HL-60/S4 (cell line): ENCODE measurements around the gene PRTFDC1.
"Not testable (repeated sequence)": the region's sequence is repeated elsewhere in the genome, so short reads cannot be mapped to it uniquely, and the experiment has no call there.

ENCODE experiments used
- in situ Hi-C: fragments of 300-500 bp; cut with MboI; formaldehyde crosslinking; loops from 2 replicates; pipeline ENCODE4 v1.14.3; 2022; ENCODE audit warnings: low sequenced_read_pairs

PRTFDC1 gene

GRCh38 chr10:24935504-24936292 lies 16.7 kb downstream of the PRTFDC1 start:
- in situ Hi-C loops: no loop called here

DNA sequence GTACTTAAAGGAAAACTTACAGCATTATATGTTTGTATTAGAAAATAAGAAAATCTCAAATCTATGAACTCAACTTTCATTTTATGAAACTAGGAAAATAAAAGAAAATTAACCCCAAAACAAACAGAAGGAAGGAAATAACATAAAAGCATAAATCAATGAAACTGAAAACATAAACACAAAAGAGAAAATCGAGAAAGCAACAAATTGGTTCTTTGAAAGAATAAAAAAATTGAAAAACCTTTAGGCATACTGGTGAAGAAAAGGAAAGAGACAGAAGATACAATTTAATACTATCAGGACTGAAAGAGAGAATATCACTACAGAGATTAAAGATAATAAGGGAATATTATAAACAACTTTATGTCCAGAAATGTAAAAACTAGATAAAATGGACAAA lies 21.2 kb downstream of the PRTFDC1 start:
- in situ Hi-C loops: no loop called here

GRCh38 chr10:24930427-24930826 lies 22.0 kb downstream of the PRTFDC1 start:
- in situ Hi-C loops: no loop called here

DNA sequence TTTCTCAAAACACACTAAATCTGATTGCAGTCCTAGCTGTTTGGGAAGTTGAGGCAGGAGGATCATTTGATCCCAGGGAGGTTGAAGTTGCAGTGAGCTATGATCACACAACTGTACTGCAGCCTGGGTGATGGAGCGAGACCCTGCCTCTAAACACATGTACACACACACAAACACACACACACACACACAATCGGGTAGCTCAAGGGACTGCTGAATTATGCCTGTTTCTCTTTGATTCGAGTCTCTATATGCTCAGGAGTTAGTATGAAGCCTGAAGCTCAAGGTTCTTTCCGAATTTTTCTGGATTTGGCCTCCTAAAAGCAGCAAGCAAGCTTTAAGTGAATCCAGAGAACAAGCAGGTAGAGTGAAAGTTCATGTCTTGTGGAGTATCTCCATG lies 22.5 kb downstream of the PRTFDC1 start:
- in situ Hi-C loops: no loop called here

- in situ Hi-C loops: no loop called here
These were observed 23.3 kb downstream of the PRTFDC1 start for GRCh38 chr10:24929056-24929544.

DNA sequence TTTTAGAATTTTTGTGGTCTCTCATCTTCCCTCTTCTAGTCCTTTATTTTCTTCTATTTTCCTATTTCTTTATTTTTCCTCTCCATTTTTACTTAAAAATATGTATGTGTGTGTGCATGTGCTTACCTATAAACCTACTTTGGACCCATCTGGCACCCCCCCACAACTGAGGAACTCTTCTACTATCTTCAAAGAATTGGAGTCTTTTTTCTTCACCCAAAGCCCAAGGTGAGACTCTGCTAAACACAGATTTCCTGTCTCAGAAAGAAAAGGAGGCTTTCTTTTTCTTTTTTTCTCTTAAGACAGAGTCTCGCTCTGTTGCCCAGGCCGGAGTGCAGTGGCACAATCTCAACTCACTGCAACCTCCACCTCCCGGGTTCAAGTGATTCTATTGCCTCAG lies 24.2 kb downstream of the PRTFDC1 start:
- in situ Hi-C loops: no loop called here

DNA sequence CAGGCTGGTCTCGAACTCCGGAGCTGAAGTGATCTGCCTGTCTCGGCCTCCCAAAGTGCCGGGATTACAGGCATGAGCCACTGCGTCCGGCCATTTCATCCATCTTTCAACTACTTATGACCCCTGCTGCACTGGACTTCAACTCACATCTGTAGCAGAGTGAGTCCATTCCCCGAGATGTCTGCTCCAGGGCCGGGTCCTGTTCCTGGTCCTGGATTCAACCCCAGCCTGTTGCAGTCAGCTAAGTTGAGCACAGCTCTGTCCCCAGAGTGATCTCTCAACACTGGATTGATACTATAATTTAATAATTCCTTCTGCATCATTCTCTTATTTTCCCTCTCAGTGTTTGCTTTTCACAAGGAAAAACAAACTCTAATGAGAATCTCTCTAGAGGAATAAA lies 25.8 kb downstream of the PRTFDC1 start:
- in situ Hi-C loops: no loop called here

DNA sequence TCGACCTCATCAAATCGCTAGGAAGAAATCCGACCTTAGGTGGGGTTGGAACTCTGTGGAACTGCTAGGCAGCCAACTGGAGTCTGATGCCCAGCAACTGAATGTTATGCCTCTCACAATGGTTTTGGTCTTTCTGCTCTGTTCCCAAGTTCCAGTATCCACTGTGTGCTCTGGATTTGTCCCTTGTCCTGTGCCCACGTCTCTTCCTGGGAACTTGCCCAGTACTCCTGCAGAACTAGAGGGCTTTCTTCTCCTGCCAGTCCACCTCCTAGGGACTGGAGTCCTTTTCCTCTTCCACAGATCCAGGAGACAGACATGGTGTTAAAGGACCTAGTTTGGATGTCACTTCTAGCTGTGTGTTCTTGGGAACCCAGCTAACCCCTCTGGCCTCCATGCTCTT lies 26.6 kb downstream of the PRTFDC1 start:
- in situ Hi-C loops: no loop called here

- in situ Hi-C loops: not testable (repeated sequence)
These were observed 27.9 kb downstream of the PRTFDC1 start for GRCh38 chr10:24924483-24924882.

GRCh38 chr10:24922222-24922868 lies 30.1 kb downstream of the PRTFDC1 start:
- in situ Hi-C loops: not testable (repeated sequence)

DNA sequence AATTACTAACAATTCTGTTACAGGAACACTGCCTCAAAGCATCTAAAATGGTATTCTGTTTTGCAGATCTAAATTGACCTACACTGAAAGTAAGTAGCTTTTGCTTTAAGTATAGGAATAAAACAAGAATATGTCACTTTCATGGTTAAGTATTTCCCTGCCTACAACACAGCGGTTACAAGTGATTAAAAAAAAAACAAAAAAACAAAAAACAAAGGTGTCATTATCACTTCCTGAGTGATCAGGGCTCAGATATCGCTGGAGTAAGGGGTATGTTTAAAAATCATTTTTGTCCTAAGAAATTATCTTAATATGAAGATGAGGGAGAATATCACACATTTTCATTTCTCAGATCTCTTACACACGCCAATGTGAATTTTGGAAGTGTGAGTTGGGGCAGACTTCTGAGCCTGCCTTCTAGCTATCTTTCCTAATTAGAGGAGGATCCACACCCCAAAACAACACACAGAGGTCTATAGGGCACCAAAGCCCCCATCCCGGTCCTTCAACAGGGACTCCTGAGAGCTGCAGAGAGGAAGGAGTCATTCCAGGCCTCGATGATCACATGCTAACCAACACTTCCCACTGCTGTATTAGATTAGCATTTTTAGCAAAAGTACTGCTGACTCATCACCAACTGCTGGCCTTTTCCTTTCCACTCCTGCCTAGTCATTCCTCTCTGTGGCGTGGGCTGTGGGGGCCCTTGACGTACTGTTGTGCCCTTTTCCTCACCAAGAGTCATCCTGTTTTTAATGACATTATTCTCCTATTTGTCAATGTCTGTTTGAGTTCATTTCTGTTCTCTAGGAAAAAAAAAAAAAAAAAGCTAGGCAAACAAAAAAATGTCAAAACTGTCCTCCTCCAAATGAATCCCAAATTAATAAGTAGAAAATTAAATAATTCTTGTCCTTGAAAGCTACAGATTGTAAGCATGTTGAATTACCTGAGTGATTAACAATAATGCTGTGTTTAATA lies 31.2 kb downstream of the PRTFDC1 start:
- in situ Hi-C loops: no loop called here

DNA sequence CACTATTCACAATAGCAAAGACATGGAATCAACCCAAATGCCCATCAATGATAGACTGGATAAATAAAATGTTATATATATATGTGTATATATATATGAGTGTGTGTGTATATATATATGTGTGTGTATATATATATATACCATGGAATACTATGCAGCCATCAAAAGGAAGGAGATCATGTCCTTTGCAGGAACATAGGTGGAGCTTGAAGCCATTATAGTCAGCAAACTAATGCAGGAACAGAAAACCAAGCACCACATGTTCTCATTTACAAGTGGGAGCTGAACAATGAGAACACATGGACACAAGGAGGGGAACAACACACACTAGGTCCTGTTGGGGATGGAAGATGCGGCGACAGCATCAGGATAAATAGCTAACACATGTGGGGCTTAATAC lies 32.2 kb downstream of the PRTFDC1 start:
- in situ Hi-C loops: not testable (repeated sequence)

DNA sequence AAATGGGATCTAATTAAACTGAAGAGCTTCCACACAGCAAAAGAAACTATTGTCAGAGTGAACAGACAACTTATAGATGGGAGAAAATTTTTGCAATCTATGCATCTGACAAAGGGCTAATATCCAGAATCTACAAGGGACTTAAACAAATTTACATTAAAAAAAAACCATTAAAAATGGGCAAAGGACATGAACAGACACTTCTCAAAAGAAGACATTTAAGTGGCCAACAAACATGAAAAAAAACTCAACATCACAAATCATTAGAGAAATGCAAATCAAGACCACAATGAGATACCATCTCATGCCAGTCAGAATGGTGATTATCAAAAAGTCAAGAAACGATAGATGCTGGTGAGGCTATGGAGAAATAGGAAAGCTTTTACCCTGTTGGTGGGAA lies 32.8 kb downstream of the PRTFDC1 start:
- in situ Hi-C loops: not testable (repeated sequence)

DNA sequence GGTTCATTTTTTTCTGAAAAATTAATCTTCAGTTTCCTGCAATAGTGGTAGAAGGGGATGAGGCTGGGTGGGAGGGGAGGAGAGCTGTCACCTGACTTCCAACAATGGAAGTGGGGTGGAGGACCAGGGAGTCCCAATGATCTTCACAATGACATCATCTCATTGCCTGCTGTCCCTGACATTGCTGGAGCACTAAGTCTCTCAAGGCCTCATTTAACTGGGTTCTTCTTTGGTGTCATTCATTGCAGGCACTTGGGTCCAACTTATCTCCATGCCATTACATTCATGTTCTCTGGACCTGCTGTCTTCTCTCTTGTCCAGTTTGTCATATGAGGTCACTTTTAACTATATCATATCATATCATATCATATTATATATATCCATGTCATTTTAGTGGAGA lies 34.4 kb downstream of the PRTFDC1 start:
- in situ Hi-C loops: no loop called here

GRCh38 chr10:24917493-24917892 lies 34.9 kb downstream of the PRTFDC1 start:
- in situ Hi-C loops: no loop called here

DNA sequence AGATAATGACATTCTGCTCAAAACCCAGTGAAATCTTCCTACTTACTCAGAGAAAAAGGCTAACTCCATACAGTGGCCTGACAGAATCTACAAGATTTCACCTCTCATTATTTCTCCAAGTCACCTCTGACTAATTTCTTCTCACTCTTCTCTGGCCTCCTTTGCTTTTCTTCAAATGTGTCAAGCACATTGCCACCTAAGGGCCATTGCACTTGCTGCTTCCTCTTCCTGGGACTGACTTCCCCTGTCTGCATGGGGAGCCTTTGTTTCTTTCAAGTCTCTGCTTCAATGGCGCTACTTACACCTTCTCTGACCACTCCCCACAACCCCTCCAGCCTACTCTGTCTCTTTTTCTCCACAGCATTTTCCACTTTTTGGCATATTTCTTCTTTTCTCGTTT lies 36.0 kb downstream of the PRTFDC1 start:
- in situ Hi-C loops: no loop called here

DNA sequence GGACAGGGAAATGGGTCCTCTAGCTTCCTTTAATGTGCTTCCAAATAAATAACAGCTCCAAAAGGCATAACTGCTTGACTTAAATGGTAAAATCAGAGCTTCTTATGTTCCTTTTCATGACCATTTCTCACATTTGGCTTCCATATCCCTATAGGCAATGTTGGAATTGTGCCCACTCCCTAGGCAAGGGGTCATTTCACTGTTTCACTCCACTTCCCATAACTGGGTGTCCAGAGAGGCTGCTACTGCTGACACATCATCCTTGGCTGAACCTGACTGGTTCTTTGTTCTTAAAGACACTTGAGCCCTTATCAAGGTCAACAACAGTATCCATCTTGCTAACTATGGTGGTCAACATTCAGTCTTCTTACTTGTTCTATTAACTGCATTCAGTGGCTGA lies 37.1 kb downstream of the PRTFDC1 start:
- in situ Hi-C loops: no loop called here

DNA sequence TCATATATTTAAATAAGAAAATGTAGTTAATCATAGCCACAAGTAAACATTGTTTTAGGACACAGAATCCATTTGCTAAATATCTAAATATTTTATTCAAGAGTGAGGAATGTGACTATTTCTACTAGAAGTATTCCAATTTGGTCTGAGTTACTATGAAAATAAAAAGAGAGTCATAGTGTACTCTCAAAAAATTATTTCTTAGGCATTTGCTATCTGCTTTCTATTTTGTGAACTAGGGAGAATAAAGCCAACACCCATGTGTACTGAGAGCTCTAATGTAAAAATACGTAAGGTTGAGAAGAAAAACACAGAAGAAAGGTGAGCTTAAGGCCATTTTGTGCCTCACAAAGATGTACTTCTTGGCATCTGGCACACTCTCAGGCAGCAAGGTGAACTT lies 38.3 kb downstream of the PRTFDC1 start:
- in situ Hi-C loops: no loop called here

GRCh38 chr10:24912215-24912614 lies 40.2 kb downstream of the PRTFDC1 start:
- in situ Hi-C loops: no loop called here

GRCh38 chr10:24911029-24911428 lies 41.4 kb downstream of the PRTFDC1 start:
- in situ Hi-C loops: no loop called here

DNA sequence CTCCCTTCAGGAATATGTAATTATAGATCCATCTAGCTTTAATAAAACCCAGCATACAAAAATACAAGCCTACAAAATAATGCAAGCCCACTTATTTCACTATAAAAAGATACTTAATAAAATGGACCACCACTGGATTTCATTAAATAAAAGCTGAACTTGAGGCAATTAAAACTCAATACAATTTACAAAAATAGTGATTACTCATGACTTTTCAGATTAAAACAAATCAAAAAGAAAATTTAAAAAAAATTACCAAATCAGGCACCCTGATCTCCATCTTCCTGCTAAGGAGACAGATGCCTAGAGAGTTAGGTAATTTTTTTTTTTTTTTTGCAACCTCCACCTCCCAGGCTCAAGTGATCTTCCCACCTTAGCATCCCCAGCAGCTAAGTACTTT lies 41.8 kb downstream of the PRTFDC1 start:
- in situ Hi-C loops: no loop called here
